T47D (cell line): Measurements from ENCODE around the gene POMT1.

ENCODE experiments used
- DNase-seq, 2 experiments: peaks; one replicate each; pipeline versions ENCODE4 v3.0.0 to v3.0.0-alpha.2; 2011 to 2012; ENCODE audit warnings: low read depth in 1 of 2, low spot score in 1 of 2
- JUND ChIP-seq: IDR thresholded peaks from 2 replicates; pipeline ENCODE4 v1.6.1; 2012; ENCODE audit warnings: low read depth
- in situ Hi-C: cut with HindIII; loops from 2 replicates; pipeline ENCODE4 v1.10.0; 2016; ENCODE audit warnings: low sequenced_read_pairs, low pct_unique_long_range_greater_than_20kb

The POMT1 gene

DNA sequence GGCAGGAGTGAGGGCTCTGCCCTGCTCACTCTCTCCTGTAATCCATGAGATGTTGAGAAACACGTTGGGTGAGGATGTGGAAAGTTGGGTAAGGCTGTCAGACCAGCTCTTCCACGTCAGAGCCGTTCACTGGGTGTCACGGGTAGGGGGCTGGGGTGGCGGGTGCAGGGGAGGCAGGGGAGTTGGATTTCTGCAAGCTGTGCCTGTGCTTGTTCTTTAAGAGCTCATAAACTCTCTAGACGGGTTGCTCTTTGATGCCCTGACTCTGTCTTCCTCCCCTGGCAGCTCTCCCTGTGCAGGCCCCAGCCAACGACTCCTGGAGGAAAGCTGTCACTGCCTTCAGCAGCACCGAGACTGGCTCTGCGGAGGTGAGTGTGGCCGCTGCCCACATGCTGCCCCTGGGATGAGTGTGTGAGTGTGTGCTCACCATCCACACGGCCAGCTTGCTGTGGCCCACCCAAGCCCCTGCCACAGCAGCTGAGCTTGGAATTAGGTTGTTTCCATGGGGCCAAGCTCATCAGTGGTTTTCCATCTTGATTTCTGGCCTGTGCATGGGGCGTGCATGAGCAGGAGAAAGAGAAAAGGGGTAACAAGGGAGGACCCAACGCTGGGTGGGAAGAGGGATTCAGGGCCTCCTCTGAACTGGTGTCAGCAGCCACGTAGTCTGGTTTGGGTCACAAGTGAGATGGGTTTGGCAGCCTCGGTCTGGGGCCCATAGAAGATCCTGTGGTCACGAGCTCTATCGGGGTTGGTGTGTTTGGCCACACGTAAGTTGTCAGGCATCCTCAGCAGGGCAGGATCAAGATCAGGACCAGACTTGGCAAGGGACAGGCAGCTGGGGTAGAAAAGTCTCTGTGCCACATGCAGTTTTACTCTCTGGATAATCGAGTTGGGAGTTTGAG is 21.0 kb upstream of the POMT1 start:
- in situ Hi-C loops: no loop called here
- DNase-seq: peak in 1 of 2 experiments; percentile 69

DNA sequence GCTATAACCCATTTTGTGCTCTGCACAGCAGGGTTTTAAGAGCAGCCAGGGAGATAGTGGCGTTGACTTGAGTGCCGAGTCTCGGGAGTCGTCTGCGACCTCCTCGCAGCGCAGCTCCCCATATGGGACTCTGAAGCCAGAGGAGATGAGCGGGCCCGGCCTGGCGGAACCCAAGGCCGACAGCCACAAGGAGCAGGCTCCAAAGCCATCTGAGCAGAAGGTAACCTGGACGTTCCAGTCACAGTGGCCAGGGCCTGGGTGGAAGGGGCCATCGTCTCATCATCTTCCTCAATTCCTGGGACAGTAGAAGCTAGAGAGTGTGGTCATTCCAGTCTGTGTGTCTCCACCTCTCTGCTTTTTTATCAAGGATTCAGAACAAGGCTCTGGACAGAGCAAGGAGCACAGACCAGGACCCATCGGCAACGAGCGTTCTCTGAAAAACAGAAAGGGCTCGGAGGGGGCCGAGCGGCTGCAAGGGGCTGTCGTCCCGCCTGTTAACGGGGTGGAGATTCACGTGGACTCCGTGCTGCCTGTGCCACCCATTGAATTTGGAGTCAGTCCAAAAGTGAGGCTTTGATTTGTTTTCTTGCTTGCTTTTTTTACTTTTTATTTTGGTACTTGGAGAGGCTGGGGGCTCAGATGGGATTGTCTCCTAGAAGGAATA is 20.2 kb upstream of the POMT1 start:
- no peak for TF ChIP-seq JUND
- in situ Hi-C loops: no loop called here
- DNase-seq: no peak

More for the DNA sequence above, 21.0 kb upstream of the POMT1 start:
- no peak for TF ChIP-seq JUND

GRCh38 chr9:131483319-131484050 is 19.2 kb upstream of the POMT1 start:
- DNase-seq: no peak
- TF ChIP-seq JUND: no peak
- in situ Hi-C loops: no loop called here

DNA sequence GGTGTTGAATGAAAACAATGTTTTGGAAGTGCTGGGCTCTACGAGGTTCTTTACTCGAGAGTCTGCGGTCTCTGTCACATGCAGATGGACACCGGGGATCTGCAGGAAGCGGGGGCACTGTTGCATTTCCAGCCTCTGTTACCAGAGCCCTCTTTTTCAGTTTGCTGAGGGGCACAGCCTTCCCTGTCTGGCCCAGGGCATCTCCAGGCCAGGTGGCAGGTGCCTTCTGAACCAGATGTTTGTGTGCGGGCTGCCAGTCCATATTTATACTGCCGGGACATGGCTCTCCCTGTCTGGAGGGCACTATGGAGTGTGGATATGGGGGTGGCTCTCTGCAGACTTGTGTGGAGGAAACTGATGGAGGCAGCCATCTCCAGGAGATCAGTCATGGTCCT is 18.7 kb upstream of the POMT1 start:
- in situ Hi-C loops: no loop called here
- TF ChIP-seq JUND: no peak

GRCh38 chr9:131484560-131485185 is 18.0 kb upstream of the POMT1 start:
- in situ Hi-C loops: no loop called here
- no peak for DNase-seq
- TF ChIP-seq JUND: no peak

More for the DNA sequence above, 18.7 kb upstream of the POMT1 start:
- no peak for DNase-seq

DNA sequence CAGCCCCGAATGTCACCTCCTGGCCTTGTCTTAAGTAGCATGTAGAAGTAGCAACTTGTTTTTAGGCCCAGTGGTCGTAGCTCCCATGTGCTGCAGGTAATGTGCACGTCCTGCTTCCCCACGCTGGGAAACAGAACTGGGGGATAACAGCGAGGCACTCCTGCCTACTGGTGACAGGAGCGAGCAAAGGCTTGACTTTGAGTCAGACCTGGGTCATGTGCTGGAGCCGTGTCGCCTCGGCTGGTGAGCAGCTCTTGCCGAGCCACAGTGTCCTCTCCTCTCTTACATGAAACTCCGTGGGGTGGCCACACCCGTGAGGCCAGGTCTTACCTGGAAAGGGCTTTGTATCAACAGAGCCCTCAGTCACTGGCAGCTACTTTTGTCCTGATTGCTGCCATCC is 17.5 kb upstream of the POMT1 start:
- in situ Hi-C loops: no loop called here
- TF ChIP-seq JUND: no peak
- no peak for DNase-seq

GRCh38 chr9:131485728-131486422 is 16.8 kb upstream of the POMT1 start:
- in situ Hi-C loops: no loop called here
- no peak for TF ChIP-seq JUND
- no peak for DNase-seq

GRCh38 chr9:131487001-131487400 is 15.7 kb upstream of the POMT1 start:
- no peak for TF ChIP-seq JUND
- no peak for DNase-seq
- in situ Hi-C loops: no loop called here

DNA sequence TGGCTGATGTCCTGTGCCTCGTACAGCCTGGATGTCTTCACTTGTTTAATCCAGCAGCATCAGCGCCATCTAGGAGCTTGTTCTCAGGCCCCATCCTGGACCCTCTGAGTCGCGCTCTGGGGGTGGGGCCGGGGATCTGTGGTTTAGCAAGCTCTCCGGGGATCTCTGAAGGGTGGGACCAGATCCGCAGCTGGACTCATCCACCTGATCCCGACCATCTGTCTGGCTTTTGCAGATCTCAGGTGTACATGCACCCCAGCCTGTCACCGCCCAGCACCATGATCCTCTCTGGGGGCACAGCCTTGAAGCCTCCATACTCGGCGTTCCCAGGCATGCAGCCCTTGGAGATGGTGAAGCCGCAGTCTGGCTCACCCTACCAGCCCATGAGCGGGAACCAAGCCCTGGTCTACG is 15.1 kb upstream of the POMT1 start:
- TF ChIP-seq JUND: no peak
- in situ Hi-C loops: no loop called here
- no peak for DNase-seq

DNA sequence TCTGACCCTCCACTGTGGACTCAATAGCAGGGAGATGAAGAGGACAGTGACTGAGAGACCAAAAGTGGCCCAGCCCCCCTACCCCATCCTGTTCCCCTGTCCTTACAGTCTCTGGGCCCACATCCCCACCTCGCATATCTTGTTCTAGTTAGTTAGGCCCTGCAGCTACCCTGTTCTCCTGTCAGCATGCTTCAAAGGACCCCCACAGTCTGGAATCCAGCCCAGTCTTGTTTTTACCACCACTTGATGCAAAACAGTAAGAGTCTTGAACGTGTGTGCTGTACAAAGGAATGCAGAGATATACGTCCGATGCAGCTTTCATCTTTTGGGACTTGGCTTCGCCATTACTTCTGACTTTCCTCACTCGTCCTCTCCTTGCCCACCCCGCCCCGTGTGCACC is 12.2 kb upstream of the POMT1 start:
- DNase-seq: no peak
- in situ Hi-C loops: no loop called here
- TF ChIP-seq JUND: no peak

DNA sequence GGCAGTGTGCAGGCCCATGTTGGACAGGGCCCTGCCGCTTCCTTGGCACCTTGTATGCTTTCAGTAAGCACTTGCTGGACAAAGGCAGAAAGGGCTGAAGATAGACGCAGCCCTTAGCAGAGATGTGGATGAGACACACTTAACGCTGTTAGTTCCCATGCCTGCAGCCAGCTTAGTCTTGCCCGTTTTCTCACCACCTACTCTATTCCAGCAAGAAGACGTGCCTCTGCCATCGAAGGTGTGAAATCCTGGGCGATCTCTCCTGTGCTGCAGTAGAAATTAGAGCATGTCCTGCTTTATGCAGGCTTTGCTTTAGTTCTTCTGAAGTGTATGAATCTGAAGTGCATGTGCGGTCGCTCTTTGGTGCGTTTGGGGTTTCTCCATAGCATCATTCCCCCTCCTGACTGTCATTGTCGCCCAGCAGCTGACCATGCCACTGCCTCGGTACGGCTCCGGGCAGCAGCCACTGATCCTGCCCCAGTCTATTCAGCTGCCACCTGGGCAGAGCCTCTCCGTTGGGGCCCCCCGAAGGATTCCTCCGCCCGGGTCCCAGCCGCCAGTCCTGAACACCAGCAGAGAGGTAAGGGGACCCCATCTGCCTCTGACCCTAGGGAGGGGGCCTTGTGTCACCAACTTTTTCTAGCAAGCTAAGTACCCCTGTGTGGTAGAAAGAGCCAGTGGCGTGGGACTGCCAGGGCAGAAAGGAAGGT is 11.6 kb upstream of the POMT1 start:
- DNase-seq: no peak
- TF ChIP-seq JUND: no peak
- in situ Hi-C loops: no loop called here

DNA sequence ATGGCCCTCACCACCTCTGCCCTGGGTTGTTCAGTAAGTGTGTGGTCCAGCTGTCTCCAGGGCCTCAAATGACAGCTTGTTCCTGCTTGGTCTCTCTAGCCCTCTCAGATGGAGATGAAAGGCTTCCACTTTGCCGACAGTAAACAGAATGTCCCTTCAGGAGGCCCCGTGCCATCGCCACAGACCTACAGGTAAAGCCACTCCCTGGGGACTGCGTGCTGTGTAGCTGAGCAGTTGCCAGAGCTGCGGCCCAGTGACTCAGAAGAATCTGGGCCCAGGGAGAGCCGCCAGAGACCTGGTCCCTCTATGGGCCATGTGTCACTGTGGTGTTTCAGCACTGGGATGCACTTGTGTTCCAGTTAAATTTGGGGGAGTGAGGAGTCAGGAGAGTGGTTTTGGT is 10.6 kb upstream of the POMT1 start:
- in situ Hi-C loops: no loop called here
- no peak for DNase-seq
- TF ChIP-seq JUND: no peak
